Fibroblast of skin of left quadriceps (primary cell): Measurements from ENCODE around the gene CWC22.
A peak's percentile ranks its signal among the peaks of the same experiment; 100 is the strongest.

Source experiments
- DNase-seq, 2 experiments: peaks; one replicate each; pipeline ENCODE4 v3.0.0-alpha.2; 2013; ENCODE audit warnings: low read depth in 2 of 2

Gene CWC22

GRCh38 chr2:179899666-179900065 is 107.4 kb downstream of the CWC22 start:
- no peak for DNase-seq

DNA sequence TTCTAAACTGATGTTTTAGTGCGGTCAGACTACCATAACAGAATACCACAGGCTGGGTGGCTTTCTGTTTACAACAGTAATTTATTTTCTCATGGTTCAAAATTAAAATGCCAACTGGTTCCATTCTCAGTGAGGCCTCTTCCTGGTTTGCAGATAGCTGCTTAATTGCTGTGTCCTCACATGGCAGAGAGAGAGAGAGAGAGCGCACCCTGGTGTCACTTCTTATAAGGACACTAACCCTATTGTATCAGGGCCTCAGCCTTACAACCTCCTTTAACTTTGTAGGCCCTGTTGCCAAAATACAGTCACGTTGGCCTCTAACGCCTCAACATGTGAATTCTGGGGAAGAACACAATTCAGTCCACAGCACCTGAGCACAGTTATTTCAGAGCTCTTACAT is 108.2 kb downstream of the CWC22 start:
- peak in 1 of 2 experiments; percentile 6 for DNase-seq
